HG03565 (cell line): ENCODE data around the gene ZBTB20.

Source experiments
- ATAC-seq: cut with Tn5 transposase; IDR thresholded peaks from one replicate; pipeline ENCODE4 v1.9.1; 2021; ENCODE audit warnings: mild to moderate bottlenecking, moderate library complexity; ENCODE audit not compliant: unreplicated experiment

The ZBTB20 gene

GRCh38 chr3:114725966-114726365, 421.1 kb downstream of the ZBTB20 start:
- ATAC-seq = no peak

DNA sequence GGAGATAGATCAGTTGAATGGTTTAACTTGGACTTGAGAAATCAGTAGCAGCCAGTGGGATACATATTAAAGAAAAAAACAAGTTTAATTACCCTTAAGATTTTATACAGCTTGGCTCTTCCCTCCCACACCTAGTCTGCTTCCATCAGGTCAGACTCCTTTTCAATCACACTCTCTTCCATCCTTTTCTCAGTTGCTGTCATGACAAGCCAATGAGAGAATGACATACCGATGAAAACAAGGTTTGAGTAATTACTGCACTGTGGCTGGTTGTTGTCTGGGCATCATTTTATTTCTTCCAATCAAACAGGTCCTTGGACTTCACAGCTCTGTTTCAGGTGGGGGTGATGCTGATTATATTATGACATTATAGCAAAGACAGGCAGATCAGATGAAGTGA, 424.6 kb downstream of the ZBTB20 start:
- ATAC-seq = no peak

- peak; percentile 89 for ATAC-seq
These were observed 425.2 kb downstream of the ZBTB20 start for GRCh38 chr3:114721864-114722263.

DNA sequence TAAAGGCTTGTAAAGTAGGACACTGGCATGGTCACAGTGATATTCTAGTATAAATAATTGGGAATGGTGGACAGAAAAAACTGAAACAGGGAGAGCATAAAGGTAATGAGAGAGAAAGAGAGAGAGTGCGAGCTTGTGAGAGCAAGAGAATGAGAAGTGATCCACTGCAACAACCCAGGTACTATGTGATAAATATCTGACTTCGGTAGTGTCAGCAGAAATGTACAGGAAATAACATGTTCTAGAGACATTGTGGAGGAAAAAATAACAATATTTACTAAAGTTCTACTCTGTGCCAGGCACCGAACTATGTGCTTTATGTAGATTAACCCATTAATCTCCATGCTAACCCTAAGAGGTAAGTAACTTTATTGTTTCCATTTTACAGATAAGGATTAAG, 425.9 kb downstream of the ZBTB20 start:
- no peak for ATAC-seq

- ATAC-seq = no peak
These were observed 428.2 kb downstream of the ZBTB20 start for GRCh38 chr3:114718898-114719210.

GRCh38 chr3:114718071-114718897, 428.8 kb downstream of the ZBTB20 start:
- no peak for ATAC-seq

DNA sequence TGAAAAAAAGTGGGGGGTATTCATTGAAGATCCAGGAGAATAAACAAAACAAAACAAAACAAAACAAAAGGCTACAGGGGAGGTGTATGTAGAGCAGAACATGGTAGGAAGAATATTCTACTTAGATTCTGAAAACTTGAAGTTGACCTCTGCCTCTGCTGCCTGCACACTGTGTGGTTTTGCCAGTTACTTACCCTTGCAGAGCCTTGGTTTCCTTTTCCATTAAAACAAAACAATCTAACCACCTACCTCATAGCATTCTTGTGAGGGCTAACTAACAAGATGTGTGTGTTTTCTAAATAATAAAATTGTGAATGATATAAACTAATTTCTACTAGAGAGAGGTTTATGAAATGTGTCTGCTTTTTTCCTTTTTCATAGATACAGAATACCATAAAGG, 430.2 kb downstream of the ZBTB20 start:
- ATAC-seq = no peak

GRCh38 chr3:114716126-114716525, 431.0 kb downstream of the ZBTB20 start:
- no peak for ATAC-seq

DNA sequence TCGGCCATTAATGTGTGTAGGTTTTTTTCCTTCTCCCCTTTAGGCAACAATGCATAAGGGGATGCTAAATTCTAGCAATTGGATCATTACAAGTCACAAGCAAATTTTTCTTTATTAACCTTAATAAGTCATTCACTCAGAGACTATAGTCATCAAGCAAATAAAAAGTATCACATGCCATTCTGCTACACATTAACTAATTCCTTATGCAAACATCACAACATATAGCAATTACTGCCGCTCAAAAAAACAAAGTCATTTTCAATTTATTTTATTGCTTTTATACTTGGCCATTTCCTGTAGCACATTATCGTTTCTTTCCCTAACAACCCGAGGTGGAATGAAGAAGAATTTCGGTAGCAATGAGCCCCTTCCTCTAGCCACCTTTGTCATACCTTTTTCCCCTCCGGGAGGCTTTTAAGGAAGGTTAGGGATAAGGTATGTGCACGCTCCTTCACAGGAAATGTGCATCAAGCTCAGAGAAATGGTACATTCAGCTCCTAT, 432.1 kb downstream of the ZBTB20 start:
- ATAC-seq = no peak

DNA sequence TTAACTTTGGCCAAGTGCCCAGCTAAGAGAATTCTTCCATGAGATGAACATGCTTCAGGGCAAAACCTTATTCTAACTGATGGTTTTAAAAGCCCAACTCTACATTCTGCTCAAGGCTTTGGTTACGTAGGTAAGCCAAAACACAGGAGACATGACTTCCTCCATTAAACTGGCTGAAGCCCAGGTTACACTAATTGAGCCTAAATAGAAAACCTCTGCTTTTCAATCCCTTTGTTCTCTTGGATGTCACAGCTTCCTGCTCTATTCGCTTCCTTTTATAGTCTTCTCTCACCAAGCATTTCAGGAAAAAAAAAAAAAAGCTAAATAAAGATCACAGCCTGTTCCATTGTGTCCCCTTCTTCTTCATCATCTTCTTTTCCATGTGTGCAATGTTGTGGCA, 432.9 kb downstream of the ZBTB20 start:
- ATAC-seq = no peak

GRCh38 chr3:114712728-114713492, 434.2 kb downstream of the ZBTB20 start:
- ATAC-seq = no peak

GRCh38 chr3:114711321-114711886, 435.7 kb downstream of the ZBTB20 start:
- ATAC-seq = no peak

DNA sequence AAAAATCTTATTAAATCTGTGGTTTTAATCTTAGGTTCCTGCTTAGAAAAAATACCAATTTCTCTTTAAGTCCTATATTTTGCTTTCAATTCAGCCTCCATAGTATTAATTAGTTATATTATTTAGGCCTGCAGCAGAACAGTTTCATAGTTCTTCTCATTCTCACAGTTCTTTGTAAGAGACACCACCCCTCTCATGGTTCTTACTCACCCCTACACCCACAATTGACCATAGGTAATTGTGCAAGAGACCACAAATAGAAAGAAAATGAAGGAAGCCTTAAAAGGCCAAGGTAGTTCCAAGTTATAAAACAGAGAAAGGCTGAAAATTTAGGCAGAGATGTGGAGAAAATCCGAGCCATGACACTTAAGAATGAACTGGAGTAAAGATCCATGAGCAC, 438.0 kb downstream of the ZBTB20 start:
- ATAC-seq = no peak

DNA sequence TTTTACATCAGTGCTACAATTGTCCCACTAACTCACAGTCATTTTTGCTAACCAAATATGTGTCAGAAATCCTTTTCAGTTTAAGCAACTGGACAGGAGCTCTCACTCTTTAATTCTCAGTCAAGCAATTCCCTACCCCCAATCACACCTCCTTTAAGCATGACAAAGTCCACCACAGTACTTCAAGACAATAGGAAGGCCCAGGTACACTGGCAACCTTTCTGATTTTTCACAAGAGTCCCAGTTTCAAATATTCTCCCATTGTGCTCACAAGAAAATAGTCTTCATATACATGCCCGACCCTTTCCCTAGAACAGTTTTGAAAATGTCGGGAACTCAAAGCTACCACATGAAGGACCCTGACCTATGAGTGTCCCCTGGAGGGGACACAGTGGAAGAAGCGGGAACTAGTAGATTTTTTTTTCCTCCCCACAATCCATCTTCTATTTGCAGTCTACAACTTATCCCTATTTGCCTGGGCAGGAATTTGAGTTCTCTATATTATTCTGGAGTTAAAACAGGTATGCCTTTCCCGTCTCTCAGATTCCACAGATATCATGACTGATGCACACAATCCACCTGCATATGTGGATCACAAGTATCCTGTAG, 439.7 kb downstream of the ZBTB20 start:
- no peak for ATAC-seq

DNA sequence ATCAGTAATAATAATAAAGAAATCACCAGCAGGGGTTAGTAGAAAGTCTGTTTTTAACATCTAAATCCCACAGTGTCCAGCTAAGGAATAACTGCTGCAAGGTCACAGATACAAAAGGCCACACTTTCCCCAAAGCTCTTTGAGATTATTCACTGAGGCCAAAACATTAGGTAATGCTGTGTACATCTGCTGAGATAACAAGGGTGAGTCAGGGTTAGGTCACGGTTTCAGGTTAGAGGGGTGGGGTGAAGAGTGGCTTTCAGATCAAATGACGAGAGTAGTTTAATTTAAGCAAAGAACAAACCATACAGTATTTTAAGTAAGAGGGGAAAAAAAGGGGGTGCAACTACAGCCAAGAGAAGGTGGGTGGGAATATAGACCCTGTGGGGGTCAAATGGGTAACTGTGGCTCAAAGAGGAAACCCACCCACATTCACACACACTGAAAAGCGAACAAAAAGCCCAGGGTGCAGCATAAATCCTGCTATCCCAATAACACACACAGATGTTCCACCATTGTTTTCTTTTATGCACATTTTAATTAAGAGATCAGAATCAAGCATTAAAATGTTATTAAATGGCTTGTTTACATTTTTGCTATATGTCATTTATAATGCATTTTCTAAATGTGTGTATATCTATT, 440.4 kb downstream of the ZBTB20 start:
- ATAC-seq = peak; percentile 83

GRCh38 chr3:114700637-114701234, 446.4 kb downstream of the ZBTB20 start:
- no peak for ATAC-seq

DNA sequence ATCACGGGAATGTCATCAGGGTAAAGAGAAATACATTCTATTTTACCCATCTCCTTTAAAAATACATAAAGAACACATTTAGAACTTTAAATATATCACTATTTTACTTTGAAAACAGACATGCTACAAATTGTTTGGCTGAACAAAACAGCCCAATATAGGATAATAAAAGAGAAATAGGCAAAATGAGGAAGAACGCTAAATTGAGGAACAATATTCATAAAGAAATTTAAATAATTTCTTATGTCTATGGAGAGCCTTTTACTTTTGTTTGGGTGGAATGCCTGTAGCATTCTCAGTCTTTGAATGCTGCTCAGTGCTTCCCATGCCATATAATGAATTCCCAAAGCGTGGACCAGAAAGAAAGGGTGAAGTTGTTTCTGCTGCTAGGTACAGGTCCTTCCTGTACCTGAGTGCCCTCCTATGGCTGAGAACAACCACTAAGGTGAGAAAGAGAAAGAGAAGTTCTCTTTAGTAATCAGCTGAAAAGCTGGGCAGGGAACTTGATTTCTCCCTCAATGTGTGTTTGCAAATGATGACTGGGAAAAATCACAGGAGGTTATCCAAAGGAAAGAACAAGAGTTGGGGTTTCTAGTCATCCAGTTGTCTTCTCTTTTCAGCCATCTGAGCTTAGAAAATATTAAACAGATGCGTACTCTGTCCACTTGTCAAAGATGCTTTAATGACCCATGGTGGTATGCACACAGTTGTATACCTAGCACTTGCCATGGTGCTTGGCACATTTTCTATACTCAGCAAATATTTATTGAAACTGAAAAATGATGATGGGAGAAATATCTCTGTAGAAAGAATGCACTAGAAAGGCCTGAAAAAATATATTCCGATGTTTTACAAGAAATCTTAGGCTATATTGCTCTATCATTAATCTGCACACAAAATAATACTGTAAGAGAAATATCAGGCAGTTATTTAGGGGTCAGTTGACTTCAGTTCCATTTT, 448.7 kb downstream of the ZBTB20 start:
- no peak for ATAC-seq

DNA sequence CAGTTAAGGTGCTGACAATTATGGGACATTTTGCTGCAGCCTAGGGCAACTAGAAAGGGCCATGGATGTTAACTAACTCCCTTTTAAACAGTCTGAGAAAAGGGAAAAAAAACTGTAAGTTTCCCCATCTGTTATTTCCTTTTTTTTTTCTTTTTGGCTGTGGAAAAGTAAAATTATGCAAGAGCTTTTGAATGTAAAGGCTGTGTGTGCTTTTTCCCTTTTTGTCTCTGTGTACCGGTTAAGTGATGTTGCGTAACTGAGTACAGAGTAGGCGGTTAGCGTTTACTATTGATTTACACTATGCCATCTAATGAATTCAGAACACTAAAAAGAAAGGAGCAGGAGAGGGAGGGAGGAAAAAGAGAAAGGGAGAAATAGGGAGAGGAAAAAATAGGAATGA, 449.7 kb downstream of the ZBTB20 start:
- ATAC-seq = no peak

DNA sequence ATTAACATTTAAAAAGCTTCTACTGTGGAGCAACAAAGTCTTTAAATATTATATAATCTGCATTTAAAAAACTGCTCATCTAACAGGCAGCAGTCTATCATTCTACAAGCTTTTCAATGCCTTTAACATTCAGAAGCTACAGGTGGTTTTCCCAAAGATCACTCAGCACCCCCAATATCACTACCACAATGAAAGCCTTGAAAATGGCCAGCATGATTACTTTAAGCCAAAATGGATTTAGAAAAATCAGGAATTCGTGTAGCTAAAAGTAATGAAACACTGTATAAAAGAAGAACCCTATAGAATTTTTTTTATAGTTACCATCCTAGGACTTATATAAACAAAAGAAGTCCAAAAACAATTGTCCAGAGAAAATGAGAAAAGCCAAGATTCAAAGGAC, 452.8 kb downstream of the ZBTB20 start:
- ATAC-seq = no peak
